ENCODE measurements around the gene ALG2. TPM values are rescaled to one million over a fixed set of nuclear protein-coding genes. Genes with fewer than 3 reads are reported as not detected.

ALG2 gene
- total and polyA plus RNA-seq, 4 donors = 20.6 to 43.6 (median 30.3) TPM

- Histone ChIP-seq H3K9ac (ENCODE audit: low read depth in 1 of 2, low read length in 2 of 2) (no peak overlapping the region), H3K9me3 (ENCODE audit: control insufficient read depth in 4 of 4, low read length in 3 of 4) (no peaks in the 10 kb centered on the region), H3K27me3 (ENCODE audit: control insufficient read depth in 4 of 4, insufficient read depth in 4 of 4, low read length in 3 of 4) (no peaks in the 10 kb centered on the region), H3K36me3 (ENCODE audit: control insufficient read depth in 4 of 4, insufficient read depth in 3 of 4, low read depth in 1 of 4, low read length in 3 of 4) (no peaks in the 10 kb centered on the region), H3K4me1 (ENCODE audit: control insufficient read depth in 4 of 4, insufficient read depth in 4 of 4, low read length in 3 of 4) (peaks cover 0 to 8% (median 3%) of the 10 kb centered on the region in 4 donors), H3K27ac (ENCODE audit: low read depth in 1 of 2, low read length in 2 of 2) (no peak overlapping the region), H3K4me3 (ENCODE audit: low read depth in 1 of 3, low read length in 3 of 3) (no peak overlapping the region)
- 89% methylated on average over 5 of the region's 5 CpGs for WGBS
- TF ChIP-seq TAF1 (conservative IDR thresholded peaks at IDR 0.05) (no peak), NR2F2 (IDR thresholded peaks at IDR 0.05) (no peak), FOXA1 (IDR thresholded peaks at IDR 0.05) (no peak), JUND (IDR thresholded peaks at IDR 0.05) (no peak), CTCF (IDR thresholded peaks at IDR 0.05; ENCODE audit: low read depth, low read length, missing input control) (no peak)
- DNase-seq (ENCODE audit: low spot score) = no peak
Measured at GRCh38 chr9:99185934-99186333, 35.8 kb downstream of the ALG2 start.

- H3K27ac ChIP-seq (ENCODE audit: low read depth in 1 of 2, low read length in 2 of 2) = no peak overlapping the region
- DNase-seq (ENCODE audit: low spot score) = no peak
- TF ChIP-seq ATF3 (IDR thresholded peaks at IDR 0.05) (no peak), JUND (IDR thresholded peaks at IDR 0.05) (no peak), RAD21 (IDR thresholded peaks at IDR 0.05) (no peak), NR2F2 (IDR thresholded peaks at IDR 0.05) (no peak), REST (IDR thresholded peaks at IDR 0.05) (no peak), EGR1 (IDR thresholded peaks at IDR 0.05; ENCODE audit: low read depth in 2 of 2) (no peak), CTCF (IDR thresholded peaks at IDR 0.05; ENCODE audit: low read depth, low read length, missing input control) (no peak), FOXA2 (IDR thresholded peaks at IDR 0.05) (no peak), ZBTB33 (IDR thresholded peaks at IDR 0.05) (no peak), SP1 (IDR thresholded peaks at IDR 0.05) (no peak), HNF4G (IDR thresholded peaks at IDR 0.05) (no peak), RXRA (IDR thresholded peaks at IDR 0.05) (no peak), TAF1 (conservative IDR thresholded peaks at IDR 0.05) (no peak), YY1 (IDR thresholded peaks at IDR 0.05) (no peak), FOXA1 (IDR thresholded peaks at IDR 0.05) (no peak), GABPA (IDR thresholded peaks at IDR 0.05 in 1 of 2, conservative IDR thresholded peaks at IDR 0.05 in 1 of 2) (no peak), HNF4A (conservative IDR thresholded peaks at IDR 0.05) (no peak), MAX (IDR thresholded peaks at IDR 0.05) (no peak)
- no peak overlapping the region for H3K4me3 ChIP-seq (ENCODE audit: low read depth in 1 of 3, low read length in 3 of 3)
- H3K9ac ChIP-seq (ENCODE audit: low read depth in 1 of 2, low read length in 2 of 2) = no peak overlapping the region
- peaks cover 0 to 8% (median 3%) of the 10 kb centered on the region in 4 donors for H3K4me1 ChIP-seq (ENCODE audit: control insufficient read depth in 4 of 4, insufficient read depth in 4 of 4, low read length in 3 of 4)
- no peaks in the 10 kb centered on the region for H3K36me3 ChIP-seq (ENCODE audit: control insufficient read depth in 4 of 4, insufficient read depth in 3 of 4, low read depth in 1 of 4, low read length in 3 of 4)
- H3K27me3 ChIP-seq (ENCODE audit: control insufficient read depth in 4 of 4, insufficient read depth in 4 of 4, low read length in 3 of 4) = no peaks in the 10 kb centered on the region
- 79% methylated on average over 5 of the region's 5 CpGs for WGBS
- no peaks in the 10 kb centered on the region for H3K9me3 ChIP-seq (ENCODE audit: control insufficient read depth in 4 of 4, low read length in 3 of 4)
Measured at GRCh38 chr9:99185348-99185632, 36.5 kb downstream of the ALG2 start.

All from liver (tissue), 9 donors.